Stimulated activated CD4-positive, alpha-beta T cell treated with anti-CD3 and anti-CD28 coated beads, Interleukin-15, amount 100 ng/mL, for 1 hour (primary cell): ENCODE data around the gene NAPB.
"Not testable (repeated sequence)": the region's sequence is repeated elsewhere in the genome, so short reads cannot be mapped to it uniquely, and the experiment has no call there.

ENCODE experiments used
- DNase-seq, 2 donors: peaks; one replicate each; pipeline ENCODE4 v3.0.0-alpha.2; 2020; ENCODE audit warnings: low read depth in 1 of 2, low spot score in 1 of 2

NAPB gene

GRCh38 chr20:23349338-23350195, 71.7 kb downstream of the NAPB start:
- peak; percentile 63 for DNase-seq

GRCh38 chr20:23348510-23348909, 72.8 kb downstream of the NAPB start:
- not testable (repeated sequence) for DNase-seq

DNA sequence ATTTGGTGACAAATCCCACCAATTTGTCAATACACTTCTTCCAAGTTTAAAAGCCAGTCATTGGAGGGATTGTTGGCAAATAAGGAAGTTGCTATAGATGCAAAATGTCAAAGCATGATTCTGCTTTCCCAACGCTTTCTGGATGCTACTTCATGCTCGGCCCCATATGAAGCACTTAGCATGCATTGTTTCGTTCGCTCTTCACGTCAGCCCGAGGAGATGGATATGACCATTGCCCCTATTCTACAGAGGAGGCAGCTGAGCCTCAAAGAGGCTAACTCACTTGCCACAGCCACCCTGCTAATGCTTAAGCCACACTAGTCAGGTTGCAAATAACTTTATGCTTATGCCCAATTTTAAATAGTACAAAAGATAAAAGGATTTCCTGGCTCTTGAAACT, 73.5 kb downstream of the NAPB start:
- DNase-seq: no peak

- DNase-seq: no peak
Measured at GRCh38 chr20:23346002-23346401, 75.3 kb downstream of the NAPB start.

DNA sequence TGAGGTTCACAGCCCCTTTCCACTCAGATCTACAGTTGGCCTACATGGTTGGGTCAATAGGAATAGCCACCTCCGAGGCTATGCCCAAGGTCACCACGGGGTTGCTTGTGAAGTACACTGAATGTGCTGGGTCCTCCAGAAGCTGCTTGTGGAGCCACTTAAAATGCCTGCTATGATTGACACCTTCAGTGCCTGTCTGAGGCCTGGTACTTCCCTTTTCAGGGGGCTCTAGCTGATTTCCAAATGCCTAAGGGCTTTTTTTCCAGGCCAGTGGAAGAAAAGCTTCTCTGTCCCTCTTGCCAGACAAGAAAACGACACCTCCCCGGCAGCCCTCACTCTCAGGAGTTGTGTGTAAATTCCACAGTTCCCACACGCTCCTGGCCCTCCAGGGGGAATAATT, 77.0 kb downstream of the NAPB start:
- no peak for DNase-seq

GRCh38 chr20:23343590-23343989, 77.7 kb downstream of the NAPB start:
- no peak for DNase-seq

- no peak for DNase-seq
Measured at GRCh38 chr20:23341073-23341472, 80.2 kb downstream of the NAPB start.

DNA sequence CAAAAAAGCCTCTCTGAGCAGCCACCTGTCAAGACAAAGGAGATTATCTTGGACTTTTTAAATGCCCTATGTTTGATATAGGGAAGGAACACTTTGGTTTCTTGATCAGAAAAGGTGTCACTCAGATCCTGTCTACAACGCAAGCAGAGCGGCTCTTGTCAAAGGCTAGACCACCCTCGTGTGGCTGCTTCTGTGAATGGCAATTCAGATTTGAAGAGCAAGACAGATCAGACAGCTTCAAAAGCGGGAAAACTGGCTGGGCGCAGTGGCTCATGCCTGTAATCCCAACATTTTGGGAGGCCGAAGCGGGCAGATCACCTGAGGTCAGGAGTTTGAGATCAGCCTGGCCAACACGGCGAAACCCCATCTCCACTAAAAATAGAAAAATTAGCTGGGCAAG, 80.8 kb downstream of the NAPB start:
- no peak for DNase-seq

DNA sequence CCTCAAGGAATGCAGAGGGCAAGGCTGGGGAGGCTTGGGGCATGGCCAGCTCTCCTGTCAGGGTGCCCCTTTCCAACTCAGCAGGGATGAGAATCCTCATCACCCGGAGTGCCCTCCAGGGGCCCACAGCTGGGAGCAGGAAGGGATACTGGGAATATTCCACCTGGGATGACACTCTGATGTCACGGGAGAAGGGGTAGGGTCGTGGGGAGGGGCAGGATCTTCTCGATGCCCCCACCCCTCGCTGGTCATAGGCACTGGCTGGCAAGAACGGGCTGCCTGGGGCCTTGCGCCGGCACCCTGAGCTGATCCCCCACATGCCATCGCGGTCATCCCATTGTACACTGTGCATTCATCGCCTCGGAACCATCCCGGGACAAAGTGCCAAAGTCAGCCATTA, 81.3 kb downstream of the NAPB start:
- DNase-seq: no peak

DNA sequence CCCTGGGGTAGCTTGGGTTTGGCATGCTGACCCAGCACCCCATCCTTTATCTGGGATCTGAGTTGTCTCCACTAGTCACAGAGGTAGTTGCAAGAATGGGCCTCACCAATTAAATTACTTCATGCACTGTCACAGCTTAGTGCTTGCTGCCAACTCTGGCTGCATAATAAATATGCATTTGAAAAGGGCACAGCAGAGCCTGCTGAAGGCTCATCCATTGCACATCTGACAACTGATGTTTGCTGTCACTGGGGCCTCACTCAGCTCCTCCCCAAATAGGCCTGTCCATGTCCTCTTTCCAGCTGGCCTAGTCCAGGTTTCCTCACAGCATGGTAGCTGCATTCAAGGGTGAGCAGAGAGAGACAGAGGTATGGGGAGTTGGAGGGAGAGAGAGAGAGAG, 84.0 kb downstream of the NAPB start:
- no peak for DNase-seq

DNA sequence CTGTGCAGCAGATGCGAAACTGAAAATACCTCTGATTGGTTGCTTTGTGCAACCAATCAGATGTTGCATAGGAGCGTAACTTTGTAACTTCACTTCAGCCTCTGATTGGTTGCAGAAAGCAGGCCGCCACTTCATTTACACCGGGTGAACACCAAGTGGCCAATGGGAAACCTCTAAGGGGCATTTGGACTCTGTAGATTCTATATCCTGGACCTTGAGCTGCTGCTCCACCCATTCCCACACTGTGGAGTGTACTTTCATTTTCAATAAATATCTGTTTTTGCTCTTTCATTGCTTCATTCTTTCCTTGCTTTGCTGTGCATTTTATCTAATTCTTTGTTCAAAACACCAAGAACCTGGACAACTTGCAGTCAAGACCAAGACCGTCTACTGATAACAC, 84.8 kb downstream of the NAPB start:
- DNase-seq: no peak

- DNase-seq: no peak
Measured at GRCh38 chr20:23335521-23335920, 85.8 kb downstream of the NAPB start.

GRCh38 chr20:23334111-23334510, 87.2 kb downstream of the NAPB start:
- no peak for DNase-seq

DNA sequence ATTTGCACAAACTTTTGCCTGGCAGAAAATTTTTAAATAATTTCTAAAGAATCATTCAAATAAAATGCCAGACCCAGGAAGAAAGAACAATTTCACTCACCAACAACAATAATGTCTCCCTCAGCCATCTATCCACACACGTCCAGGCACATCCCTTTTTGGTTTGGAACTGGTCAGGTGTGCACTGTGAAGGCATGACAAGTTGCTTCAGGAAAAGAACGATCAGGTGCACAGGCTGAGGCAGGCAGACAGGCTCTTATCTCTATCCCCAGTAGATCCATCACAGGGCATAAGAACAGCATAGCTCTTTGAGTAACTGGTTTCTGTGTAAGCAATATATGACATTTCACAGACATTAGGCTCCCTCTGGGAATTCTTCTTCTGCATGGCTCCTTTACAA, 88.8 kb downstream of the NAPB start:
- DNase-seq: no peak

DNA sequence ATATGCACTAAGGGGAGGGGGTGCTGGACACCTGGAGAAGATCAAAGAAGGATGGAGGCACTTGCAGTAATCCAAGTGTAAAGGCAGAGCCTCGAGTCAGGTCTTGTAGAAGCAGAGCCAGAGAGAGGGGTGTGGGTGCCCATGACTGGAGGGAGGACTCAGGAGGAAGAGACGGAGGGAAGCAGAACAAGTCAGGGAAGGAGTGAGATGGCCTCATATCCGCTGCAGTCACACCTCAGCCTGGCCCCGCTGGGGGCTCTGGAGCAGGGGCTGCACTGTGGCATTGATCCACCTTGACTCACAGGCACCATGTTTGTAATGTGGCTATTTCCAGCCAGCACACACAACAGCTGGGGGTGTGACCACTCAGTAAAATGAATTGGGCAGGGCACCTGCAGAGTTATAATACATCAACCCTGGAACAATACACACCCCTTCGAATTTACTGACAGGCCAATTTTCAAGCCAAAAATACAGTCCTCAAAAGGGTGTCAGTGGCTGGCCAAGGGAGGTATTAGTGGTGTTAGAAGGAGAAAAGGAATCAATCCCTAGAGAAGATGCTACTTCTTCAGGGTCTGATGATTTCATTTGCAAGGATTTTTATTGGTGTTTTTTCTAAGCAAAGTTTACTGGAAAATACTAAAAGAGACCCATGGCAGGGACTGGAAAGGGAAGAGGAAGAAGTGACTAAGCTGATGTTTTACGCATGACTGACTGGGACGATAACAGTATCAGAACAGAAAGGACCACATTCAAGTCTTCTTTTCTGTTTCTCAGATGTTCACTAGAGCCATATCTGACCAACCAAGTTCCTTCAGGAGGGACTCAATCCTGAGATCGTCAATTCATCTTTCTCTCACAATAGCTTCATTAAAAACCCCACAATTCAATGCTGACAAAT, 89.6 kb downstream of the NAPB start:
- DNase-seq: no peak

DNA sequence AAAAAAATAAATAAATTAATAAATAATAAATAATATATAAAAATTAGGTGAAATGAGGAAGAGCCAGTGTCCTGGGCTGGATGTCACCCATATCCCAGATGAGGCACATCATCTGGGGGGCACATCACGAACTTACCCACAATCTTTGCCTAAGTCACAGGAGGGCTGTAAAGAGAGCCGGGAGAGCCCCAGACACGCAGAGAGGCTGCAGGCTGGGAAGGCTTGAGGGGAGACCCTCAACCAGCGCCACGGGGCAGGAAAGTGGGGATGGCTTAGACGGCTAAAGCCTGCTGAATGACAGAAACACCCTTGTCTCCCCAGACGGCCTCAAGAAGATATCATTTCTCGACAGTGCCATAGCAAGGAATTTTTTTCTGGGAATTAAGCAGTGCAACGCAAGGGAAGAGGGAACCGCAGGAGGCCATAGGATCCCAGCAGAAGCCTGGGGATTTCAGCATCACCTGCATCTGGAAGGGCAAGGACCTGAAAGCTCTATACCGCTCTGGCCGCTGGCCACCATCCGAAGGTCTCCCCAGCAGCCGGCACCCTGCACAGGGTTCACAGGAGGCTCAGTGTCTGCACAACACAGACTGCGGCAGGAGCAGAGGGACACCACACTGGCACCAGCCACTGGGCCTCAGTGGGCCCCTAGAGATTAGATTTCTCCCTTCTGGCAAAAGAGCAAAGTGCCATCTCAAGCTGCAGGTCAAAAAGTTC, 93.5 kb downstream of the NAPB start:
- DNase-seq: no peak

DNA sequence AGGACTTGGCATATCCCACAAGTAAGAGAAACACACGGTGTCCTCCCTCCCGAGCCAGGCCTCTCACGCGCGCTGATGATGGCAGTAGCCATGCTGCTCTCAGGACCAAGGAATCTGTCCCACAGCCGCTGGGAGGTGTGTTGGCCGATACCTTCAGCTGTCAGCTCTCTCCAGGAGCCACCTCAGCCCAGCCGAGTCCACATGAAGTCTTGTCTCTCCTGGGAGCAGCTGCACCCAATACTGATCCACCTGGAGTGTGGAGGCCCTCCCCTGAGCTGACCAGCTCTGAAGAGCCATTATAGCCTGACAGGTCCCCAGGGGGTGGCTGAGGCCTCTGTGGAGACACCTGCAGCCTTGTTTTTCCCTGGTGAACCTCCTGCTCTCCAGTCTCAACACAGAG, 94.5 kb downstream of the NAPB start:
- DNase-seq: no peak

DNA sequence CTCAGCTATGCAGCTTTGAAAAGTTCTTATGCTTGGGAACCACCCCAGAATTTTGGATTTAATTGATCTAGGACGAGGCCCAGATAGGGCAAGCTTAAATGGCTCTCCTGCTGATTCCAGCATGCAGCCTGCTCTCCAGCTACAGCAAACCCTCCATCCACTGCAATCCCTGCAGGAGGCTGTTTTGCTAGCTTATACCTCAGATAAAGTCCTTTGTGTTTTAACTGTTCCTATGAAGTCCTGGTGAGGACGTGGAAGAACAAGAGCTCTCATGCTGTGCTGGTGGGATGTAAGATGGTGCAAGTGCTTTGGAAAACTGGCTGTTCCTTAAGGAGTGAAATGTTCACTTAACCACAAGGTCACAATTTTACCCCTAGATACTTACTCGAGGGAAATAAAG, 96.2 kb downstream of the NAPB start:
- DNase-seq: no peak
